Vagina (tissue), 2 donors: Measurements from ENCODE around the gene EFCAB13.

Source experiments
- POLR2A ChIP-seq, 2 donors: fragments of 450-650 bp; IDR thresholded peaks; one replicate each; pipeline ENCODE4 v1.6.1; 2017; ENCODE audit warnings: antibody characterized with exemption in 2 of 2, mild to moderate bottlenecking in 2 of 2, moderate library complexity in 2 of 2
- POLR2AphosphoS5 ChIP-seq, 2 donors: sonication (generic); formaldehyde crosslinking; IDR thresholded peaks; one replicate each; pipeline ENCODE4 v1.9.0; 2017; ENCODE audit warnings: antibody characterized with exemption in 2 of 2, mild to moderate bottlenecking in 2 of 2, low read depth in 1 of 2; ENCODE audit not compliant: insufficient read depth in 1 of 2
- TF ChIP-seq, protein P1 (sequence below), 3 experiments: fragments of 450-650 bp in 2 of 3; fragments of 200-600 bp in 1 of 3; sonication (generic) in 1 of 3; IDR thresholded peaks; one replicate each; pipeline ENCODE4 v1.5.1; 2017 to 2019; ENCODE audit warnings: antibody characterized with exemption in 3 of 3, mild to moderate bottlenecking in 2 of 3, moderate library complexity in 2 of 3

DNA sequence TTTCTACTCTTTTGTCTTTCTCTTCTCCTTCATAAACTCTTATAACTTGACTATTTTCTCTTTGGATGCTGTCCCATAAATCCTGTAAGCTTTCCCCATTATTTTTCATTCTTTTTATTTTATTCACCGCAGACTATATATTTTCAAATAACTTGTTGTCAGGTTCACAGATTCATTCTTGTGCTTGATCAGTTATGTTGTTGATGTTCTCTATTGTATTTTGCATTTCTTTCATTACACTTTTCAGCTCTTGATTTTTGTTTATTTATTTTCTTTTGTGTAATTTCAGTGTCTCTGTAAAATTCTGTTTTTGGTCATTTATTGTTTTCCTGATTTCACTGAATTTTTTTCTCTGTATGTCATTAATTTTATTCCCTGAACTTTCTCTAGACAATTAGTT, 49.2 kb downstream of the EFCAB13 start:
- TF ChIP-seq, protein P1, sequence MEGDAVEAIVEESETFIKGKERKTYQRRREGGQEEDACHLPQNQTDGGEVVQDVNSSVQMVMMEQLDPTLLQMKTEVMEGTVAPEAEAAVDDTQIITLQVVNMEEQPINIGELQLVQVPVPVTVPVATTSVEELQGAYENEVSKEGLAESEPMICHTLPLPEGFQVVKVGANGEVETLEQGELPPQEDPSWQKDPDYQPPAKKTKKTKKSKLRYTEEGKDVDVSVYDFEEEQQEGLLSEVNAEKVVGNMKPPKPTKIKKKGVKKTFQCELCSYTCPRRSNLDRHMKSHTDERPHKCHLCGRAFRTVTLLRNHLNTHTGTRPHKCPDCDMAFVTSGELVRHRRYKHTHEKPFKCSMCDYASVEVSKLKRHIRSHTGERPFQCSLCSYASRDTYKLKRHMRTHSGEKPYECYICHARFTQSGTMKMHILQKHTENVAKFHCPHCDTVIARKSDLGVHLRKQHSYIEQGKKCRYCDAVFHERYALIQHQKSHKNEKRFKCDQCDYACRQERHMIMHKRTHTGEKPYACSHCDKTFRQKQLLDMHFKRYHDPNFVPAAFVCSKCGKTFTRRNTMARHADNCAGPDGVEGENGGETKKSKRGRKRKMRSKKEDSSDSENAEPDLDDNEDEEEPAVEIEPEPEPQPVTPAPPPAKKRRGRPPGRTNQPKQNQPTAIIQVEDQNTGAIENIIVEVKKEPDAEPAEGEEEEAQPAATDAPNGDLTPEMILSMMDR (IDR thresholded peaks at IDR 0.05) = no peak
- no peak for TF ChIP-seq POLR2A (IDR thresholded peaks at IDR 0.05)
- TF ChIP-seq POLR2AphosphoS5 (IDR thresholded peaks at IDR 0.05; ENCODE audit: insufficient read depth in 1 of 2, low read depth in 1 of 2) = no peak
